Esophagus muscularis mucosa (tissue), 4 donors: Measurements from ENCODE around the gene IL2RG. TPM values are rescaled to one million over a fixed set of nuclear protein-coding genes. Genes with fewer than 3 reads are reported as not detected.

Source experiments
- DNase-seq: peaks from one replicate; pipeline ENCODE4 v3.0.0-alpha.2; 2017; ENCODE audit errors: extremely low spot score
- H3K27ac ChIP-seq, 4 donors: fragments of 200-600 bp; sonication (generic); replicated peaks in 1 of 4; 1 replicate in 3 of 4; 2 replicates in 1 of 4; pipeline ENCODE4 v1.5.1; 2016 to 2019; ENCODE audit warnings: mild to moderate bottlenecking in 1 of 4
- H3K27me3 ChIP-seq, 4 donors: fragments of 200-600 bp; sonication (generic); one replicate each; pipeline versions ENCODE4 v1.5.1 to v1.6.0; 2016 to 2019
- H3K36me3 ChIP-seq, 4 donors: fragments of 200-600 bp; sonication (generic); one replicate each; pipeline ENCODE4 v1.5.1; 2016 to 2019
- H3K4me1 ChIP-seq, 4 donors: fragments of 200-600 bp; sonication (generic); one replicate each; pipeline ENCODE4 v1.5.1; 2016 to 2019
- H3K4me3 ChIP-seq, 4 donors: fragments of 200-600 bp; sonication (generic); 1 replicate in 2 of 4; 2 replicates in 2 of 4; pipeline ENCODE4 v1.5.1; 2016 to 2019; ENCODE audit warnings: mild to moderate bottlenecking in 4 of 4, moderate library complexity in 1 of 4
- H3K9me3 ChIP-seq, 4 donors: fragments of 200-600 bp; sonication (generic); 1 replicate in 3 of 4; 2 replicates in 1 of 4; pipeline ENCODE4 v1.5.1; 2016 to 2019
- CTCF ChIP-seq, 3 experiments: fragments of 200-600 bp in 2 of 3; fragments of 450-650 bp in 1 of 3; sonication (generic) in 2 of 3; IDR thresholded peaks; one replicate each; pipeline ENCODE4 v1.5.1; 2017 to 2019; ENCODE audit warnings: antibody characterized with exemption in 3 of 3, mild to moderate bottlenecking in 2 of 3, moderate library complexity in 1 of 3
- EP300 ChIP-seq: sonication (generic); formaldehyde crosslinking; IDR thresholded peaks from one replicate; pipeline ENCODE4 v1.6.1; 2017; ENCODE audit warnings: antibody characterized with exemption
- POLR2A ChIP-seq: fragments of 450-650 bp; IDR thresholded peaks from one replicate; pipeline ENCODE4 v1.6.1; 2017; ENCODE audit warnings: antibody characterized with exemption, moderate library complexity, mild to moderate bottlenecking, low read depth
- POLR2AphosphoS5 ChIP-seq, 2 donors: sonication (generic); formaldehyde crosslinking; IDR thresholded peaks; one replicate each; pipeline ENCODE4 v1.6.1; 2017; ENCODE audit warnings: antibody characterized with exemption in 2 of 2
- WGBS: methylation state at CpG from one replicate; pipeline ENCODE4 v1.1.5; 2018; 5-methylcytosine and 5-hydroxymethylcytosine counted together
- intact Hi-C: fragments of 100-400 bp; cut with DNase I; formaldehyde crosslinking; loops from one replicate; pipeline ENCODE4 v1.15.1; 2023
- total RNA-seq, 4 donors: library from RNA; depleted of rRNA; stranded (reverse); fragments of >200 nt; gene quantifications; one replicate each; pipeline versions ENCODE4 v1.1.0 to v1.2.1, GENCODE V29; 2016

Gene IL2RG
- total RNA-seq, 4 donors from 2014 or later, result 1.1 to 7.9 (median 4.3) TPM

- Histone ChIP-seq H3K4me1 (peaks cover 3 to 29% (median 23%) of the 10 kb centered on the region in 4 donors), H3K36me3 (no peaks in the 10 kb centered on the region), H3K9me3 (no peaks in the 10 kb centered on the region), H3K27ac (no peak overlapping the region), H3K27me3 (peaks cover 0 to 5% (median 0%) of the 10 kb centered on the region in 4 donors), H3K4me3 (no peak overlapping the region)
- intact Hi-C loops, result no loop called here
- 59% methylated on average over 3 of the region's 3 CpGs for WGBS
- TF ChIP-seq POLR2A (no peak), EP300 (no peak)
- DNase-seq, result no peak
These were observed 9.1 kb downstream of the IL2RG start for GRCh38 chrX:71102292-71102691.

- Histone ChIP-seq H3K36me3 (no peaks in the 10 kb centered on the region), H3K4me3 (no peak overlapping the region), H3K9me3 (no peaks in the 10 kb centered on the region), H3K27ac (no peak overlapping the region), H3K27me3 (peaks cover 0 to 5% (median 0%) of the 10 kb centered on the region in 4 donors), H3K4me1 (peaks cover 8 to 38% (median 32%) of the 10 kb centered on the region in 4 donors)
- WGBS, result 66% methylated on average over 18 of the region's 31 CpGs
- intact Hi-C loops, result no loop called here
- TF ChIP-seq POLR2AphosphoS5 (IDR thresholded peaks at IDR 0.05) (no peak), CTCF (IDR thresholded peaks at IDR 0.05) (no peak), EP300 (no peak), POLR2A (no peak)
- DNase-seq, result no peak
These were observed 10.5 kb downstream of the IL2RG start for GRCh38 chrX:71100581-71101505.

- WGBS, result 57% methylated on average over 4 of the region's 4 CpGs
- Histone ChIP-seq H3K27me3 (peaks cover 0 to 5% (median 0%) of the 10 kb centered on the region in 4 donors), H3K4me1 (peaks cover 8 to 46% (median 36%) of the 10 kb centered on the region in 4 donors), H3K36me3 (no peaks in the 10 kb centered on the region), H3K4me3 (no peak overlapping the region), H3K27ac (no peak overlapping the region), H3K9me3 (no peaks in the 10 kb centered on the region)
- DNase-seq, result no peak
- intact Hi-C loops, result loop anchor here (2.0 kb wide), 1 partner anchor 79 kb away; no protein-coding TSS in a partner anchor
- TF ChIP-seq EP300, result no peak
- TF ChIP-seq POLR2A, result no peak
- no peak for TF ChIP-seq POLR2AphosphoS5 (IDR thresholded peaks at IDR 0.05)
- no peak for TF ChIP-seq CTCF (IDR thresholded peaks at IDR 0.05)
These were observed 11.6 kb downstream of the IL2RG start for GRCh38 chrX:71099736-71100135.

- Histone ChIP-seq H3K4me3 (no peak overlapping the region), H3K27ac (no peak overlapping the region), H3K9me3 (no peaks in the 10 kb centered on the region), H3K27me3 (peaks cover 0 to 5% (median 0%) of the 10 kb centered on the region in 4 donors), H3K36me3 (no peaks in the 10 kb centered on the region), H3K4me1 (peaks cover 8 to 46% (median 35%) of the 10 kb centered on the region in 4 donors)
- TF ChIP-seq POLR2A (no peak), POLR2AphosphoS5 (IDR thresholded peaks at IDR 0.05) (no peak), CTCF (IDR thresholded peaks at IDR 0.05) (no peak)
- 70% methylated on average over 5 of the region's 5 CpGs for WGBS
- no peak for DNase-seq
- intact Hi-C loops, result loop anchor here (2.0 kb wide), 1 partner anchor 80 kb away; no protein-coding TSS in a partner anchor
These were observed 12.3 kb downstream of the IL2RG start for GRCh38 chrX:71098951-71099506.

GRCh38 chrX:71098302-71098701, 13.1 kb downstream of the IL2RG start:
- H3K36me3 ChIP-seq, result no peaks in the 10 kb centered on the region
- peaks cover 0 to 5% (median 0%) of the 10 kb centered on the region in 4 donors for H3K27me3 ChIP-seq
- intact Hi-C loops, result loop anchor here (2.0 kb wide), 1 partner anchor 80 kb away; no protein-coding TSS in a partner anchor
- TF ChIP-seq POLR2A (no peak), CTCF (IDR thresholded peaks at IDR 0.05) (peak; percentile 42 to 54 (median 46))
- DNase-seq, result no peak
- no peak overlapping the region for H3K4me3 ChIP-seq
- peaks cover 8 to 41% (median 31%) of the 10 kb centered on the region in 4 donors for H3K4me1 ChIP-seq
- no peak overlapping the region for H3K27ac ChIP-seq
- 54% methylated on average over 2 of the region's 2 CpGs for WGBS
- H3K9me3 ChIP-seq, result no peaks in the 10 kb centered on the region
